NCI-H2081 treated with DMSO at 0.1 percent for 48 hours (cell line): Measurements from ENCODE around the gene PTH.

Experiments used
- DNase-seq: peaks from one replicate; lab custom pipeline; 2025; lab: John Stamatoyannopoulos, UW

The PTH gene

DNA sequence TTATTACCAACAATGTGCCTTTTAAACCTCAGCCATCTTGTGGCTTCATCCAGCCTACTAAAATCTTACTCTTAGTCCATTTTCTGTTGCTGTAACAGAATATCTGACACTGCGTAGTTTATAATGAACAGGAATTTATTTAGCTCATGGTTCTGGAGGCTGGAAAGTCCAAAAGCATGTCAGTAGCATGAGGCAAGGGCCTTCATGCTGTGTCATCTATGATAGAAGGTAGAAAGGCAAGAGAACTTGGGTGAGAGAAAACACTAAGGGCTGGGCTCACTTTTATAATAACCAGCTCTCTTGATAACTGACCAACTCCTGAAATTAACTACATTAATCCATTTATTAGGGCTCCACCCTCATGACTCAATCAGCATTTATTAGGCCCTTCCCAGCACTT, 46.3 kb downstream of the PTH start:
- DNase-seq: no peak

DNA sequence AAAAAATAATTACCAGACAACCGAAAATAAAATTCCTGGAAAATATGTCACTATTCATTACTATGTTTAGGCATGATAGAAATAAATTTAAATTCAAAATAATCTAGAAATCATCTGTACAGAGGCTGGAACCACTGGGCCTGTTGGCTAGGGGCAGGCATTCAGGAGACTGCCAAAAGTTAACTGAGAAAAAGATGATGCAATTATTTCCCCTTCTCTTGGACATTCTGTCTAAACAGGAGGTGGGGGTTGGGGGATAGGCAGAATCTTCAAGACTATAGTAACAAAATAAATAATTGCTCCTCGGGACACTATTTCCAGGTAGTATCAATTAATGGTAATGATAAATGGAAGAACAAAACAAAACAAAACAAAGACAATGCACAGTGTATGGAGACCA, 46.9 kb downstream of the PTH start:
- no peak for DNase-seq

DNA sequence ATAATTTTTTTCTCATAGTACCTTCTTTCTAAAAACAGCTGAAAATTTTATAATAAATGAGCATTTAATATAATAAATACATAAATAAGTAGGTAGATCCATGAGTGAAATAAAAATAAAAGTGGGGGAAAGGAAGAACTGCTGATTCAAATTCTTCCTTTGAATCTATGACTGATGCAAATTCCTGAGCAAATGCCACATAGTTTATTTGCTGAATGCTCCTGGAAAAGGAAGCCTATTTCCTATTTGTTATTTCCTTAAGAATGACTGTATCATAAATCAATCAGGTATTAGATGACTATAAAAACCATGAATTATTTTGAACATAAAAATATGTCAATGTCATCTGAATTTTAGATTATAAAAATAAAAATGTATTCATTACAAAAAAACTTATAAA, 49.4 kb downstream of the PTH start:
- no peak for DNase-seq

DNA sequence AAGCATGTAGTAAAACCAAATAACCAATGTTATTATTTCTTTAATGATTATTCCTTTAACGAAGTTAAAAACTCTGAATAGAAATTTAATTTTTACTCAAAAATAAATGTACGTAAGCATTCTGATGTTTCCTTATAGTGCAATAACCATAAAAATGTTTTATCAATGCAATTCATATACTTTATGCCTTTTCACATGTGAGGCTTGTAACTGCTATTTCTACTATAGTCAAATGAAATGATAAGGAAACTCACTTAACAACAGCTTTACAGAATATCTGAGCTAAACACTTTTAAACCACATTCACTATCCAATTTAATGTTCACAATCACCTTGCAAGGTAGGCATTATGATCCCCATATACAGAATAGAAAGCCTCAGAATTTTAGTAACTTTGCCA, 50.2 kb downstream of the PTH start:
- no peak for DNase-seq
